A673 (cell line): ENCODE measurements around the gene FAM13A.

Source experiments
- EZH2 ChIP-seq: fragments of 200-600 bp; sonication (generic); IDR thresholded peaks from 2 replicates; pipeline ENCODE4 v1.6.1; 2017; ENCODE audit warnings: borderline replicate concordance, low read depth, mild to moderate bottlenecking, mixed read lengths, antibody characterized with exemption, low read length; ENCODE audit not compliant: poor library complexity, severe bottlenecking
- TF ChIP-seq, protein P1 (sequence below): fragments of 300-800, 200-600 bp; sonication (generic); conservative IDR thresholded peaks from 2 replicates; pipeline ENCODE4 v1.5.1; 2017; ENCODE audit warnings: low read depth, mild to moderate bottlenecking, antibody characterized with exemption, low read length, moderate library complexity, mixed read lengths

DNA sequence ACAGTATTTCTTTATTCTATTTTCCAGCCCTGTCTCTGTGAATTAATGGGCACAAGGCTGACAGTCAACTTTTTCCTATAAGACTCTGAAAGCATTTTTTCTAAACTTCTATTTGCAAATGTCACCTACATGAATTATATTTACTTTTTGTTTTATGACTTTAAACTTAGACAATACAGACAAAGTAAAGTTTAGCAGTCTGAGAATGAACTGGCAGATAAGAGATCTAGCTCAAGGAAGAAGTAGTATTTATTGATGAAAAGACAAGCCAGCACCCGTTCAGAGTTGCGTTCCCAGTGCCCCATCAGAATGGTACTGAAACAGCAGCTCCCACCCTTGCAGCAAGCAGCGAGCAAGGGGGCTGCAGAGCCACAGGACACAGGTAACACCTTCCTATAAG, 148.5 kb downstream of the FAM13A start:
- TF ChIP-seq, protein P1, sequence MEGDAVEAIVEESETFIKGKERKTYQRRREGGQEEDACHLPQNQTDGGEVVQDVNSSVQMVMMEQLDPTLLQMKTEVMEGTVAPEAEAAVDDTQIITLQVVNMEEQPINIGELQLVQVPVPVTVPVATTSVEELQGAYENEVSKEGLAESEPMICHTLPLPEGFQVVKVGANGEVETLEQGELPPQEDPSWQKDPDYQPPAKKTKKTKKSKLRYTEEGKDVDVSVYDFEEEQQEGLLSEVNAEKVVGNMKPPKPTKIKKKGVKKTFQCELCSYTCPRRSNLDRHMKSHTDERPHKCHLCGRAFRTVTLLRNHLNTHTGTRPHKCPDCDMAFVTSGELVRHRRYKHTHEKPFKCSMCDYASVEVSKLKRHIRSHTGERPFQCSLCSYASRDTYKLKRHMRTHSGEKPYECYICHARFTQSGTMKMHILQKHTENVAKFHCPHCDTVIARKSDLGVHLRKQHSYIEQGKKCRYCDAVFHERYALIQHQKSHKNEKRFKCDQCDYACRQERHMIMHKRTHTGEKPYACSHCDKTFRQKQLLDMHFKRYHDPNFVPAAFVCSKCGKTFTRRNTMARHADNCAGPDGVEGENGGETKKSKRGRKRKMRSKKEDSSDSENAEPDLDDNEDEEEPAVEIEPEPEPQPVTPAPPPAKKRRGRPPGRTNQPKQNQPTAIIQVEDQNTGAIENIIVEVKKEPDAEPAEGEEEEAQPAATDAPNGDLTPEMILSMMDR, result no peak
- no peak for TF ChIP-seq EZH2
